AG04449 (cell line): ENCODE measurements around the gene ITFG2.

Source experiments
- CTCF ChIA-PET: fragments of 350-600 bp; formaldehyde crosslinking; extraction: SDS; loops from one replicate; lab custom pipeline; 2021; ENCODE audit warnings: antibody characterized with exemption; lab: Yijun Ruan, JAX
- POLR2A ChIA-PET: fragments of 400-600, 350-600 bp; formaldehyde crosslinking; extraction: SDS; loops from one replicate; lab custom pipeline; 2020; ENCODE audit warnings: antibody characterized with exemption, inconsistent platforms; lab: Yijun Ruan, JAX
- DNase-seq: peaks from one replicate; pipeline ENCODE4 v3.0.0-alpha.2; 2010; ENCODE audit warnings: low read depth, low spot score
- H3K4me3 ChIP-seq: 2 replicates; pipeline ENCODE4 v1.5.1; 2011; ENCODE audit warnings: low read depth, mild to moderate bottlenecking, control low read depth, low read length
- CTCF ChIP-seq: IDR thresholded peaks from one replicate; pipeline ENCODE4 v1.5.1; 2011; ENCODE audit warnings: mild to moderate bottlenecking, moderate library complexity, low read length, control low read depth, inconsistent platforms; ENCODE audit not compliant: insufficient read depth; ENCODE audit errors: missing control alignments

The ITFG2 gene

GRCh38 chr12:2812290-2813213, at the start of gene ITFG2:
TSS of gene ITFG2 (plus strand) at chr12:2812668. CDS start at chr12:2812761, 93 bp downstream.
- peak within 1 kb of the TSS; percentile 72 for H3K4me3 ChIP-seq
- DNase-seq, result peak; percentile 87
- no peak for TF ChIP-seq CTCF
- ChIA-PET CTCF (interaction anchor here (0.9 to 3.1 kb wide), 15 partner anchors 10 to 757 kb away, joined by 3 to 15 read pairs (median 7); partner anchors contain the start of gene FKBP4), POLR2A (interaction anchor here (1.0 to 1.7 kb wide), 3 partner anchors 8 to 222 kb away, joined by 3 to 7 read pairs (median 3); no protein-coding TSS in a partner anchor)

GRCh38 chr12:2764398-2764797, 48.1 kb upstream of the ITFG2 start:
- no peak for TF ChIP-seq CTCF
- H3K4me3 ChIP-seq, result no peak overlapping the region
- DNase-seq, result no peak
- POLR2A ChIA-PET, result no interaction called here
- CTCF ChIA-PET, result interaction anchor here (1.1 to 1.6 kb wide), 4 partner anchors 9 to 20 kb away, joined by 3 to 11 read pairs (median 4); no protein-coding TSS in a partner anchor

GRCh38 chr12:2765052-2765451, 47.4 kb upstream of the ITFG2 start:
- DNase-seq, result no peak
- no peak for TF ChIP-seq CTCF
- POLR2A ChIA-PET, result no interaction called here
- CTCF ChIA-PET, result interaction anchor here (1.1 to 1.6 kb wide), 4 partner anchors 9 to 19 kb away, joined by 3 to 11 read pairs (median 4); no protein-coding TSS in a partner anchor
- H3K4me3 ChIP-seq, result no peak overlapping the region

GRCh38 chr12:2765608-2766007, 46.9 kb upstream of the ITFG2 start:
- DNase-seq, result no peak
- H3K4me3 ChIP-seq, result no peak overlapping the region
- TF ChIP-seq CTCF, result no peak
- CTCF ChIA-PET, result interaction anchor here (1.5 kb wide), 1 partner anchor 10 kb away, joined by 4 read pairs; no protein-coding TSS in a partner anchor
- POLR2A ChIA-PET, result no interaction called here

GRCh38 chr12:2768224-2768961, 44.1 kb upstream of the ITFG2 start:
- CTCF ChIA-PET, result interaction anchor here (1.6 kb wide), 1 partner anchor 16 kb away, joined by 6 read pairs; no protein-coding TSS in a partner anchor
- POLR2A ChIA-PET, result no interaction called here
- no peak for TF ChIP-seq CTCF
- DNase-seq, result no peak
- H3K4me3 ChIP-seq, result no peak overlapping the region
